Measurements from ENCODE around the gene SPHKAP.
"Not testable (repeated sequence)": the region's sequence is repeated elsewhere in the genome, so short reads cannot be mapped to it uniquely, and the experiment has no call there.

The SPHKAP gene

GRCh38 chr2:228039752-228040534, 141.5 kb downstream of the SPHKAP start:
- FAIRE-seq = no peak
- peak; percentile 31 for DNase-seq (ENCODE audit: insufficient read length, low spot score)

GRCh38 chr2:228038967-228039366, 142.5 kb downstream of the SPHKAP start:
- DNase-seq (ENCODE audit: insufficient read length, low spot score) (no peak), FAIRE-seq (no peak)

- no peak for DNase-seq (ENCODE audit: insufficient read length, low spot score)
- FAIRE-seq = no peak
These were observed 143.6 kb downstream of the SPHKAP start for GRCh38 chr2:228037915-228038314.

- no peak for DNase-seq (ENCODE audit: insufficient read length, low spot score)
- no peak for FAIRE-seq
These were observed 157.9 kb downstream of the SPHKAP start for GRCh38 chr2:228023619-228024018.

GRCh38 chr2:228018311-228018710, 163.2 kb downstream of the SPHKAP start:
- no peak for FAIRE-seq

GRCh38 chr2:228017784-228018183, 163.7 kb downstream of the SPHKAP start:
- FAIRE-seq (no peak), DNase-seq (ENCODE audit: insufficient read length, low spot score) (no peak)

More at GRCh38 chr2:228018311-228018710, 163.2 kb downstream of the SPHKAP start:
- no peak for DNase-seq (ENCODE audit: insufficient read length, low spot score)

GRCh38 chr2:228016402-228016801, 165.1 kb downstream of the SPHKAP start:
- DNase-seq (ENCODE audit: insufficient read length, low spot score) = no peak

GRCh38 chr2:228015741-228016140, 165.7 kb downstream of the SPHKAP start:
- DNase-seq (ENCODE audit: insufficient read length, low spot score) (no peak), FAIRE-seq (no peak)

More at GRCh38 chr2:228016402-228016801, 165.1 kb downstream of the SPHKAP start:
- FAIRE-seq = no peak

GRCh38 chr2:227996366-227996765, 185.1 kb downstream of the SPHKAP start:
- DNase-seq (ENCODE audit: insufficient read length, low spot score) (no peak), FAIRE-seq (no peak)

- FAIRE-seq = no peak
- no peak for DNase-seq (ENCODE audit: insufficient read length, low spot score)
These were observed 190.6 kb downstream of the SPHKAP start for GRCh38 chr2:227990937-227991336.

GRCh38 chr2:227973241-227973640, 208.2 kb downstream of the SPHKAP start:
- DNase-seq (ENCODE audit: insufficient read length, low spot score) (no peak), FAIRE-seq (no peak)

GRCh38 chr2:227971619-227972230, 209.8 kb downstream of the SPHKAP start:
- DNase-seq (ENCODE audit: insufficient read length, low spot score) (no peak), FAIRE-seq (no peak)

- DNase-seq (ENCODE audit: insufficient read length, low spot score) = no peak
- no peak for FAIRE-seq
These were observed 221.2 kb downstream of the SPHKAP start for GRCh38 chr2:227960317-227960716.

GRCh38 chr2:227942965-227943364, 238.5 kb downstream of the SPHKAP start:
- FAIRE-seq (no peak), DNase-seq (ENCODE audit: insufficient read length, low spot score) (no peak)

GRCh38 chr2:227942021-227942420, 239.5 kb downstream of the SPHKAP start:
- FAIRE-seq (no peak), DNase-seq (ENCODE audit: insufficient read length, low spot score) (peak; percentile 8)

- DNase-seq (ENCODE audit: insufficient read length, low spot score) (peak; percentile 26), FAIRE-seq (peak; percentile 51)
These were observed 242.0 kb downstream of the SPHKAP start for GRCh38 chr2:227939271-227940027.

- not testable (repeated sequence) for FAIRE-seq; DNase-seq (ENCODE audit: insufficient read length, low spot score)
These were observed 245.2 kb downstream of the SPHKAP start for GRCh38 chr2:227936249-227936648.

- DNase-seq (ENCODE audit: insufficient read length, low spot score) (no peak), FAIRE-seq (no peak)
These were observed 247.6 kb downstream of the SPHKAP start for GRCh38 chr2:227933884-227934283.

GRCh38 chr2:227932403-227932802, 249.1 kb downstream of the SPHKAP start:
- FAIRE-seq (no peak), DNase-seq (ENCODE audit: insufficient read length, low spot score) (no peak)

- no peak for DNase-seq (ENCODE audit: insufficient read length, low spot score)
- FAIRE-seq = no peak
These were observed 249.5 kb downstream of the SPHKAP start for GRCh38 chr2:227932001-227932400.

Measured in HTR-8/SVneo (cell line).